Measurements from ENCODE around the gene MED13L.

GRCh38 chr12:116244474-116245090 is 32.9 kb downstream of the MED13L start:
- TF ChIP-seq CTCF (IDR thresholded peaks at IDR 0.05) (no peak), POLR2A (IDR thresholded peaks at IDR 0.05) (no peak), POLR2AphosphoS5 (IDR thresholded peaks at IDR 0.05) (no peak)

All from transverse colon (tissue), 4 donors.